ENCODE measurements around the gene PTPRM.
"Not testable (repeated sequence)": the region's sequence is repeated elsewhere in the genome, so short reads cannot be mapped to it uniquely, and the experiment has no call there.

Gene PTPRM

DNA sequence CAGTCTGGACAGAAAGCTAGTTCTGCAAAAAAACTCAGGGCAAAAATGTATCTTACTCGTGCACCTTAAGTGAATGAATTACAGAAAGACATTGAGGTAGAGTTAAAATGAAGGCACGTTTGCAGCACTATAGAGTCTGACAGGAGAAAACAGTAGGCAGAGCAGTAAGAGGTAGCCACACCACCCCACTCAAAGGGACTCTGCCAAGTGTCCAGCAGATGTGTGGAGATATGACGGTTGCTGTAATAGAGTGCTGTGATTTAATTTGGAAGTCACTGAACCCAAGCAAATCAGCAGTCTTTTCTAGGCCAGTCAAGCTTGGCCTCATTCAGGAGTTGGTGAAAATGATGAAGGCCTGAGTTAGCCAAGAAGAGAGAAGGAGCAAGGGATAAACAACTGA is 464.4 kb downstream of the PTPRM start:
- no peak for DNase-seq (ENCODE audit: extremely low read depth in 1 of 2, low read depth in 1 of 2)

DNA sequence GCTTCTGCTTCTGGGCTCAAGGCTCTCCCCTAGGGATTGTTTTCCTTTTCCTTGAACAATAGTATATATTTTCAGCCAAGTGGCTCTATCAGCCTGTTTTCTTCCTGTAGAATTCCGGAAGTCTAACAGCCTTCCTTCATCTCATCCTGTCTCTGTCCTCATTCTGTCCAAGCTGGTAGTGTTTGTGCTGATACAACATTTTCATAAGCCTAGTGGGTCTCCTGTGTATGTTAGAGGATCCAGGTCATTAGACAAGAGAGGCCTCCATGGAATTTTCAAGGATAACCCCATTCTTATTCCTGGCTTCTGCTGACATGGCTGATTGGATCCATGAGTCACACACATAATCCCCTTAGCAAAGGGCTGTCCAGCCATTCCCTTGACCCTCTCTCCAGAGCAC is 467.6 kb downstream of the PTPRM start:
- DNase-seq (ENCODE audit: extremely low read depth in 1 of 2, low read depth in 1 of 2) = no peak

DNA sequence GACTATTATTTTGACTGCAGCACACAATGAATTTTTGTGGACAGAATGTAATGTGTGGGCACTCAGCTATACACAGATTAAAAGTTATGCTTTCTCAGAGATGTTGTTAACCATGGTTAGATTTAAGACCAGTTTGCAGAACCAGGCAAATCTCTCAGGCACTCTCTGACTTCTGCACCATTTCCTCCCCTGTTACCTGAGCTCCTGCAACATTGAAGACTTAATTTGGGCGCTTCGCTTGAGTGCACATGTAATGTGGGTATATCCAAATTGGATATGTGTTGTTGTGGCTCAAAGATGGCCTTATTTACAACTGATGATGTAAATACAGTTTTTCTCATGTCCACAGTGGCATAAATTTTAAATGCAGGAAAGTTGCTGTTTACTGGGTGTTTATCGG is 469.4 kb downstream of the PTPRM start:
- DNase-seq (ENCODE audit: extremely low read depth in 1 of 2, low read depth in 1 of 2) = no peak

DNA sequence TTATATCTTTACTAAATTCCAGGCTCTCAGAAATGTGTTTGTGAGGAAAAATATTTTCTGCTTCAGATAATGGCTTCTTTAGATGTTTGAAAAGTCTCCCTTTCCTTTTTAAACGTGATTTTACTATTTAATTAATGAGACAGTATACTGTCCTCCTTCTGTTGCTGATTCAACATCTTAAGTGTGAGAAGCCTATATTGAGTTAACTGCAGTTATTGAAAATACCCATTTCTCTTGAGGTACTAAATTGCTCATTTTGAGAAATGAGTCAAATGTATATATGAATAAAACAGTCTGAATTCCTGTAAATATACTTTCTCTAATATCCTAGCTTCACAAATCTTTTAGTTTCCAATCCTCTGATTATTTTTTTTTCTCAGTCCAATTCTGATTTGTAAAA is 470.2 kb downstream of the PTPRM start:
- DNase-seq (ENCODE audit: extremely low read depth in 1 of 2, low read depth in 1 of 2) = no peak

DNA sequence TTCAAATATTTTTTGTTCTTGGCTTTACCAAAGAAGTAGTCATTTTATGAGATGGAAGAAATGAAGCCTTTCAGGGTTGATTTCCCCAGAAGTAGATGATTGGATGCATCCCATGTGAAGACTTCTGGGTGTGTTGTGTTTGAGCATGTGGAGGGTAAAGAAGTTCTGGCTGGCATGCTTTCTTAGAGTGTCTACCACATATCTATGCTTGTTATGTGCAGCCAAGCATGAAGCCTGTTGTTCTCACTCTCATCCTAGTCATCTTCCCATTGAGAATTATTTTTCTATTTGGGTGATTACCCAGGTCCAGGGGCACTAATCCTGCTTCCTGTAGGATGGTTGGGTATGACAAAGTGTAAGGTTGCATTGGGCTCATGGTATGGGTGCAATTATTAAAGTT is 472.9 kb downstream of the PTPRM start:
- no peak for DNase-seq (ENCODE audit: extremely low read depth in 1 of 2, low read depth in 1 of 2)

DNA sequence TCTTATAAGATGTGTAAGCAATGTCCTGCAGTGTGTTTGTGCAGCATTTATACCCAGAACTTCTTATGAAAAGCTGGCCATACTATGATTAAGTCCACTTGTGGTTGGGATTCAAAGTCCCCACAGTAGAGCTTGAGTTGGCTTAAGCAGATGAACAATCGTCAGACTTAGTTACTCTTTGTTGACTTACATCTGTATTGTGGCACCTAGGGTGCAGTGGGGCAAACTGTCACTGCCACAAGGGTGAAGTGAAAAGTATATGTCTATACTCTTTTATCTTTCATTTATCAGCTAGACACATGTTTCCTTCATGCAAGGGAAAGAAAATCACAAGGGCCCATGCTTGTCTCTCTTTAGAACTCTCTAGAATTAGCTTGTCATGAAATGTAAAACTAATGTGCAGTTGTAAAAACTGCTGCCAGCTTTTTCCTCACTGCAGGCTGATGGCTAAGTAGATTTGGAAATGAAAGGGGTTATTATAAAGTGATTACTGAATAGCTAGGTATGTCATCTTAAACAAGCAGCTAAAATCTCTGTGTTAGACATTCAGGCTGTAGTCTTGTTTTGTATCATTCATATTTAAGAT is 474.5 kb downstream of the PTPRM start:
- no peak for DNase-seq (ENCODE audit: extremely low read depth in 1 of 2, low read depth in 1 of 2)

DNA sequence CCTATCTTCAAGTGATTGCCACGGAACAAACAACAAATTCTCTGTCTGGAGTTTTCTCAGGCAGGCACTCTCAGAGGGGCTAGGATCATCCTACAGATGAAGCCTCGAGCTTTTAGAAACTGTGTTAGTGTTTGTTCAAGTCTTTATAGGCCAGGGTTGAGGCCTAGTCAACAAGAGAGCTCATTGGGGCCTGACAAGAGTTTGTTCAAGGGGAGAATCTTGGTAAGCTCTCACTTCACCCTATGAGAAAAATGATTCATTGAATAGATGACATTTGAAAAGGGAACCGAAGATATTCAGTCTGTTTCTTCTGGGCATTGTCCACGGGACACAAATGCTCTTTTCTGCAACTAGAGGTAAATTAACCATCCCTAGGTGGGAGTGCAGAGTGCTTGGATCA is 476.9 kb downstream of the PTPRM start:
- no peak for DNase-seq (ENCODE audit: extremely low read depth in 1 of 2, low read depth in 1 of 2)

DNA sequence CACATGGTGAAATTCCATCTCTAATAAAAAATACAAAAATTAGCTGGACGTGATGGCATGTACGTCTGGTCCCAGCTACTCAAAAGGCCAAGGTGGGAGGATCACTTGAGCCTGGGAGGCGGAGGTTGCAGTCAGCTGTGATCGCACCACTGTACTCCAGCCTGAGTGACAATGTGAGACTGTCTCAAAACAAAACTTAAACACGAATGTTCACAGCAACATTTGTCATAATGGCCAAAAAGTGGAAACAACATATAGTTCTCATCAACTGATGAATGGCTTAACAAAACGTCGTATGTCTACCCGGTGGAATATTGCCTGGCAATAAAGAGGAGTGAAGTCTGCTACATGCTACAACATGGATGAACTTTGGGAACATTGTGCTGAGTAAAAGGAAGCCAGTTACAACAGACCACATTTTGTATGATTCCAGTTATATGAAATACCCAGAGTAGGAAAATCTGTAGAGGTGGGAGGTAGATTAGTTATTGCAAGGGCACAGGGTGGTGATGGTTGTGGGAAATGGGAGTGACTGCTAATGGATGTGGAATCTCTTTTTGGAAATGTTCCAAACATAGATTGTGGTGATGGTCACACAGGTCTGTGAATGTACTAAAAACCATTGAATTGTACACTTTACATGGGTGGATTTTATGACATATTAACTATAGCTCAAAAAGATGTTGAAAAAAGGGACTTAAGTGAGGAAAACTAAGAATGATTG is 478.2 kb downstream of the PTPRM start:
- no peak for DNase-seq (ENCODE audit: extremely low read depth in 1 of 2, low read depth in 1 of 2)

DNA sequence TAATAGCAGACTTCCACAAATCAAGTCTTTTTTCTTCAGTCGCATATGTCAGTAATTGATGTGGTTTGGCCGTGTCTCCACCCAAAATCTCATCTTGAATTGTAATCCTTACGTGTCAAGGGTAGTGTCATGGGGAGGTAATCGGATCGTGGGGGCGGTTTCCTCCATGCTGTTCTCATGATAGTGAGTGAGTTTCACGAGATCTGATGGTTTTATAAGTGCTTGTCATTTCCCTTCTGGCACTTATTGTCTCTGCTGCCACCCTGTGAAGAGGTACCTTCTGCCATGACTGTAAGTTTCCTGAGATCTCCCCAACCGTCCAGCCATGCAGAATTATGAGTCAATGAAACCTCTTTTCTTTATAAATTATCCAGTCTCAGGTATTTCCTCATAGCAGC is 478.8 kb downstream of the PTPRM start:
- no peak for DNase-seq (ENCODE audit: extremely low read depth in 1 of 2, low read depth in 1 of 2)

DNA sequence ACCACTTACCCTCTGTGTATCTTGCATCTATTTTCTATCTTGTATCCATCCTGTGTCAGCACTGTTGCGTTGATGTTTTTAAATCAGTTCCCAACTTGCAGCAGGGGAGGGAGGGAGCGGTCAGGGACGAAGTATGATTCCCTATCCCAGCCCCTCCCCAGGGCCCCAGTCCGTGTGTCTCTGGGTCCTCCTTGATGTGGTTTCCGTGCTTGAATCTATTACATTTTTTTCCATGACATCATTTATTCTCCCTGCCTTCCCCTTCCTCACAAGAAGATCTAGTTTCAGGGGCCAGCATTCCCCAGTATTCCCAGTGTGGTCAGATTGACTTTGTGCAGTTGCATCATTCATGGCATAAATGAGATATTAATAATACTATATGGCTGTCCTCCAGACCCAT is 479.3 kb downstream of the PTPRM start:
- no peak for DNase-seq (ENCODE audit: extremely low read depth in 1 of 2, low read depth in 1 of 2)

DNA sequence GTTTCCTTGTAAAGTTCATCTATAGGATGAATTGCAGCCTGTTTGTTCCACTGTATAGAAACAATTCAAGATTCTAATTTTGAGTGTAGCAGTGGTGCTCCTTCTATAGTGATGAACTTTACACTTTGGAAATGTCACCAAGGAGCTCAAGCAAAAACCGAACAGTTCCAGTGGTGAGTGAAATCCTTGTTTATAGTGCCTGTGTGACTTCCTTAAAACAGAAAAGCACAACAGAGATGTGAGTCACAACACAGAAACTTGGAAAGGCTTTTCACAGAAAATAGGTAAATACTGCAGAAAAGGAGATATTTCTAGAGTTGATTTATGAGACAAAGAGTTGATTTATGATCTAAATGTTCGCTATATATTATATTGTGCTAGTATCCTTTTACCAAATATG is 482.0 kb downstream of the PTPRM start:
- no peak for DNase-seq (ENCODE audit: extremely low read depth in 1 of 2, low read depth in 1 of 2)

DNA sequence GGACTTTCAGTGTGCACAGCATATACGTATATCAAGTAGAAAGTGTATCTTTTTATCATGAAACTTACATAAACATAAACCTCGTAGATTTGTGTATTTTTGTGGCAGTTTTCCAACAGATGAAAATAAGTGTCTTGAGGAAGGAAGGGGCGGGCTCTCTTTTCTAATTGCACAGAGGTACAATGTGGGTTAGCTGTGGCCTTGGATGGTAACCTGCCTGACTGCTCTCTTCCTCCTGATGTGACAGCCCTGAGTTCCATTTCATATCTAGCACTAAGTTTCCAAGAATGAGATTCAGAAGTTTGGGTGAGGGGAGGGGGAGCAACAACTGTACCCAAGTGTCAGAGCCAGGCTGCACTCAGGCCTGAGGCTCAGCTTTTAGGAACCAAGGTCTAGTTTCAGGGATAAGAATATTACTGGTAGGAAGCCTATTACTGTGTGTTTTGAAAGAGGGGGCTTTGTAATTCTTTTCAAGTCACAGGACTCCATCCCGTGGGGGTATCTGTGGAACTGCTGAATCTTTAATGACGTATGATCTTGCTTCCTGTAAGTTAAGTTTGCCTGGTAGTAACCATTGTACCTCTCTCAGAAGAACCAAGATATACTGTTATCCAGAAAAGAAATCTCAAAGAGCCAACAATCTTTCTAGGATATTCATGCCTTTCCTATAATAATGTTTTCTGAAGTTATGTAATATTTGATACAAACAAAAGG is 483.7 kb downstream of the PTPRM start:
- no peak for DNase-seq (ENCODE audit: extremely low read depth in 1 of 2, low read depth in 1 of 2)

DNA sequence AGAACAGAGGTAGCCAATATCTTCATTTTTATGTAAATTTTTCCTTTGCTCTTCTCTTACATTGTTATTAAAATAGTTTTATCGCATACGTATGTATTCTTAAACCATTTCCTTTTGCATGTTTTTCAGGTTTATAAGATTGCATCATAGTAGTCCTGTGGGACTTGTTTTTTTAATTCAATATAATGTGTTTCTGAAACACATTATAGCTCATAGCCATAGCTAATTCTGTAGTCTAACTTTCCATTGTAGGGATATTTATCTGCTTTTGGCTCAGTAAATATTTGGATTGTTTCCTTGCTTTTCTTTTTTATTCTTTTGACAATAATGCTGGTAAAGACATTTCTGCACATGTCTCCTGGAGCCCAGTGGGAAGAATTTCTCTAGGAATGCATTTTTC is 484.3 kb downstream of the PTPRM start:
- no peak for DNase-seq (ENCODE audit: extremely low read depth in 1 of 2, low read depth in 1 of 2)

DNA sequence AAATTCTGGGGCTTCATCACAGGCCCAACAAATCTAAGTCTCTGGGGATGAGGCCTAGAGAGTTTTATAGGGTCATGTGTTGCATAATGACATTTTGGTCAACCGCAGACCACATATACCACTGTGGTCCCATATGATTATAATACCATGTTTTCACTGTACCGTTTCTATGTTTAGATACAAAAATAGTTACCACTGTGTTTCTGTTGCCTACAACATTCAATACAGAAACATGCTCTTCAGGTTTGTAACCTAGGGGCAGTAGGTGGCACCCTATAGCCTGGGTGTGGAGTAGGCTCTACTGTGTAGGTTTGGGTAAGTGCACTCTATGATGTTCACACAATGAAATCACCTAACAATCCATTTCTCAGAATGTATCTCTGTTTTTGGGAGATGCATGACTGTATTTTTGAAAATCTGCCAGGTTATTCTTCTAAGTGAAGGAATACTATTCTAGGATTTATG is 485.2 kb downstream of the PTPRM start:
- DNase-seq (ENCODE audit: extremely low read depth in 1 of 2, low read depth in 1 of 2) = no peak

DNA sequence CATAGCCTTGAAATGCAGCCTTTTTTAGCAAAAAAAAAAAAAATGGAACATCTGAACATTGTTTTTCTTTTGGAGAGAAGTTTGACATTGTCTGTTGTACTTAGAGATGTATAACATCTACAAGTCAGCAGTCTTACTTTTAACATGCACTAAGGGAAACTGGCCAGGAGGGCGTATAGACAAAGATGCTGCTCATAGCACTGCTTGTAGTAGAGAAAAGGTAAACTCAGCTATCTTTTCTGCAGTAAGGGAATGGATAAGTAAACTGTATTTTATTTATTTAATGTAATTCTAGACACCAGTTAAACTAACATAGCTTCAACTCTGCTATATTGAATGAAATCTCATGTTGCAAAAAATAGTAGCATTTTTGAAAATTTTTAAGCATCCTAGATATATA is 489.6 kb downstream of the PTPRM start:
- no peak for DNase-seq (ENCODE audit: extremely low read depth in 1 of 2, low read depth in 1 of 2)

DNA sequence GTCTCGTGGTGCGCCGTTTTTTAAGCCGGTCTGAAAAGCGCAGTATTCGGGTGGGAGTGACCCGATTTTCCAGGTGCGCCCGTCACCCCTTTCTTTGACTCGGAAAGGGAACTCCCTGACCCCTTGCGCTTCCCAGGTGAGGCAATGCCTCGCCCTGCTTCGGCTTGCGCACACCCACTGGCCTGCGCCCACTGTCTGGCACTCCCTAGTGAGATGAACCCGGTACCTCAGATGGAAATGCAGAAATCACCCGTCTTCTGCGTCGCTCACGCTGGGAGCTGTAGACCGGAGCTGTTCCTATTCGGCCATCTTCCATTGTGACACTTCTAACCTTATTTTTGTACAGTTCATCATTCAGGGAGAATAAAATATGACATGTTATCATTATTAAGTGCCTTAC is 496.0 kb downstream of the PTPRM start:
- not testable (repeated sequence) for DNase-seq (ENCODE audit: extremely low read depth in 1 of 2, low read depth in 1 of 2)

DNA sequence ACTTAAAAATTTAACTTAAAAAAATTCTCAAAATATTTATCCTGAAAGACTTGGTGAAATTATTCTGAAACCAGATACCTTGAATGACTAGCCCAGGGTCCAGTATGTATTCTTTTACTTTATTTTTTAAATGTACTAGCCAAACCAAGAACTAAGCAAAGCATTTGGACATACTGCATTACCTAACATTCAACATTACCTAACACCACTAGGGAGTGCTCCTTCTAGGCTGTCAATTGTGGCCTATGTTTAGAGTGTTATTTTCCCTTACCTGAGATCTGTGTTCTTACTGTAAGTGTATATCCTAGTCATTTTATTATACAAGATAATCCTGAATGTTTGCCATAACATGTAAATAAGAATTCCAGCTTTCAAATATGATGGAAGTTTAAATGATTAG is 496.6 kb downstream of the PTPRM start:
- DNase-seq (ENCODE audit: extremely low read depth in 1 of 2, low read depth in 1 of 2) = no peak

DNA sequence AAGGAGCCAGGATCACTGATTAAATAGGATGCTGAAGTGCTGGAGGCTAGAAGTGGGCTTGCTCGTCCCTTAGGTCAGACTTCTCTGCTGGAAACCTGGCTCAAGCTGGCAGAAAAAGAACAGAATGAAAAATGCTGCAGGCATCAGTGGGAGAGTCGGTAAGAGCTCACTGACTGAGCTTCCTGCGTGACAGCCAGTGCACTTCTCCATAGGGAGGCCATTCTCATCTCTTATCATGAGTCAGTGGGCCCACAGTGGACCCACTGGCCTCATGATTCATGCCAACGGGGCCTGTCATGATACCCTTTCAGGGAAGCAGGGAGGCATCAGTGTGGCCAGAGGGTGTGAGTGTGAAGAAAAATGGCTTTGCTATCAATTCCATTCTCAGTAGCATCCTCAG is 498.2 kb downstream of the PTPRM start:
- DNase-seq (ENCODE audit: extremely low read depth in 1 of 2, low read depth in 1 of 2) = no peak

DNA sequence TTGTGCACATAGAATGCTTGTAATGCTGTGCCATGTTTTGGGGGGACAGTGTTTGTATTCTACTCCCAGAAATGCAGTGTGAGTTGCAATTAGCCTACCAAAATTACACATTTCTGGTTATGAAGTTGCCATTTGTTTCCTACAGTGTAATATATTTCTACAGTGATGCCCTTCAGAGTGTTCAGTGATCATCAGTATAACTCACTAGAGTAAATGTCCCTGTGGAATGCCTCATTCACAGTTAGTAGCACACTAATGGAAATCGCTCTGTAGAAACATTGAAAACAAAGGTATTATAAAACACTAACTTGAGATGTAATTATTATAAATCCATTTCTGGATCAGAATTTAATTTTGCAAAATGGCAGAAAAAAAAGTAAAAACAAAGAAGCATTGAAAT is 498.7 kb downstream of the PTPRM start:
- no peak for DNase-seq (ENCODE audit: extremely low read depth in 1 of 2, low read depth in 1 of 2)

DNA sequence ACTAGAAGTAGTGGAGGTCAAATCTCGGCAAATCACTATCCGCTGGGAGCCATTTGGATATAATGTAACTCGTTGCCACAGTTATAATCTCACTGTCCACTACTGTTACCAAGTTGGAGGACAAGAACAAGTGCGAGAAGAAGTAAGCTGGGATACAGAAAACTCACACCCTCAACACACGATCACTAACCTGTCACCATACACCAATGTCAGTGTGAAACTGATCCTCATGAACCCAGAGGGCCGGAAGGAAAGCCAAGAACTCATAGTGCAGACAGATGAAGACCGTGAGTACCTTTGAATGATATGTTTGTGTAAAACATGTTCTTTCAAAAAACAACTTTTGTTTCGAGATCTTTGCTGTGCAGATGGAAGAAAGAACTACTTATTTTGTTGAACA is 502.6 kb downstream of the PTPRM start:
- DNase-seq (ENCODE audit: extremely low read depth in 1 of 2, low read depth in 1 of 2) = no peak

DNA sequence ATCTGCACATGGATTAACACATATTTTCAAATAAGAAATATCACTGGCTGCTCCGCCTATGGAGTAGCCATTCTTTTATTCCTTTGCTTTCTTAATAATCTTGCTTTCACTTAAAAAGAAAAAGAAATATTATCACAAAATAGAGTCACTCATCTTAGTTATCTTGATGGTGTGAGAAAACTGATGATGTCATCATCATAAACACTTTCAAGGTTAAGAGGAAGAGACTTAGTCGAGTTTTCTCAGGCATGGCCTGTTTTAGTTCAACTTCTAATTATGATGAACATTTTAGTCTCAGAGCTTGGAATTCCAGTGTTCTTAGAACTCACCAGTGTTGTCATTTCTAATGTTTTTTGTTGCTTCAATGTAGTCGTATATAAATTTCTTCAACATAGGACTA is 506.1 kb downstream of the PTPRM start:
- DNase-seq (ENCODE audit: extremely low read depth in 1 of 2, low read depth in 1 of 2) = no peak

DNA sequence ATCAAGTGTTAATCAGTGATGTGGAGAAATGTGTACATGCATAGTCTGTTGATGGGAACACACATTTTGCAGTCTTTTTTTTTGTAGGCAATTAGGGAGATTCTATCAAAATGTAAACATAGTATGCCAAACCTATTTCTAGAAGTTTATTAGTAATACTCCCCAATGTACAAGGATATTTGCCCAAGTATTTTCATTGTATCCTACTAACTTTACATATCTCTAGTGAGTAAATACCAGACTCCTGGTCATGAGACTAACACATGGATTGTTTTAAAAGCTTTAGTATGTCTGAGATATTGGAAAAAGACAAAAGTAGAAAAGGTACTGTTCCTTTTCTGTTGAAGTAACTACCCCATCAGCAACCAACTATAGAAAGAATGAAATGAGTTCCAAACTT is 513.0 kb downstream of the PTPRM start:
- DNase-seq (ENCODE audit: extremely low read depth in 1 of 2, low read depth in 1 of 2) = no peak
